GM12878 (cell line): ENCODE measurements around the gene FUT8. TPM values are rescaled to one million over a fixed set of nuclear protein-coding genes. Genes with fewer than 3 reads are reported as not detected.

Experiments used
- ATAC-seq: fragments of 200-7000 bp; cut with Tn5 transposase; 3 replicates; pipeline ENCODE4 v1.9.1; 2020; ENCODE audit warnings: mild to moderate bottlenecking, moderate library complexity
- BruUV-seq: library from RNA; stranded (reverse); fragments of 400-500 nt; replicated peaks from 2 replicates; lab custom pipeline; 2021; lab: Mats Ljungman, UMichigan
- CTCF ChIA-PET: fragments of 300-600 bp; sonication (Branson Sonifier 250); formaldehyde crosslinking; extraction: SDS; loops from one replicate; lab custom pipeline; 2021; ENCODE audit warnings: inconsistent platforms; lab: Yijun Ruan, JAX
- POLR2A ChIA-PET: fragments of 350-600 bp; formaldehyde crosslinking; extraction: SDS; loops from one replicate; lab custom pipeline; 2021; ENCODE audit warnings: inconsistent platforms; lab: Charles Lee
- RAD21 ChIA-PET: fragments of 300-600 bp; sonication (Branson Sonifier 250); formaldehyde crosslinking; loops from one replicate; lab custom pipeline; 2023; ENCODE audit warnings: antibody characterized with exemption; ENCODE audit not compliant: unreplicated experiment; lab: Charles Lee
- SMC1A ChIA-PET: fragments of 300-600 bp; sonication (Branson Sonifier 250); formaldehyde crosslinking; loops from one replicate; lab custom pipeline; 2023; ENCODE audit not compliant: unreplicated experiment, uncharacterized antibody; lab: Charles Lee
- DNase-seq: peaks from one replicate; pipeline ENCODE4 v3.0.0-alpha.2; 2011; ENCODE audit warnings: low read depth, low spot score
- FAIRE-seq: peaks from 3 replicates; lab custom pipeline; 2011; peaks lifted over from hg19 to GRCh38; lab: Jason Lieb, UNC
- H2AFZ ChIP-seq: 2 replicates; pipeline ENCODE4 v1.6.0; 2011; ENCODE audit warnings: low read depth, low read length, control low read depth; ENCODE audit not compliant: control insufficient read depth
- H3K27ac ChIP-seq: 2 replicates; pipeline ENCODE4 v1.5.1; 2011; ENCODE audit warnings: control low read depth; ENCODE audit not compliant: control insufficient read depth, insufficient read depth
- H3K27me3 ChIP-seq, 2 experiments: replicated peaks in 1 of 2; 2 replicates each; pipeline versions ENCODE4 v1.6.0 to v1.6.1; 2011; ENCODE audit warnings: low read length in 1 of 2; ENCODE audit not compliant: control insufficient read depth in 2 of 2, insufficient read depth in 2 of 2
- H3K36me3 ChIP-seq, 2 experiments: 2 replicates each; pipeline ENCODE4 v1.5.1; 2011; ENCODE audit warnings: low read length in 1 of 2; ENCODE audit not compliant: control insufficient read depth in 2 of 2, insufficient read depth in 2 of 2
- H3K4me1 ChIP-seq: 2 replicates; pipeline ENCODE4 v1.6.1; 2011; ENCODE audit warnings: mild to moderate bottlenecking, low read length, moderate library complexity, mixed read lengths; ENCODE audit not compliant: control insufficient read depth, insufficient read depth
- H3K4me2 ChIP-seq: 2 replicates; pipeline ENCODE4 v1.6.0; 2011; ENCODE audit warnings: control low read depth; ENCODE audit not compliant: control insufficient read depth, insufficient read depth
- H3K4me3 ChIP-seq: fragments of 200-600 bp; sonication (generic); 2 replicates; pipeline ENCODE4 v1.5.1; 2016
- H3K79me2 ChIP-seq: 2 replicates; pipeline ENCODE4 v1.6.0; 2011; ENCODE audit warnings: low read length; ENCODE audit not compliant: control insufficient read depth, insufficient read depth
- H3K9ac ChIP-seq: 2 replicates; pipeline ENCODE4 v1.8.0; 2011; ENCODE audit warnings: low read length, control low read depth, mixed read lengths; ENCODE audit not compliant: control insufficient read depth, insufficient read depth
- H3K9me3 ChIP-seq: replicated peaks from 3 replicates; pipeline ENCODE4 v1.5.1; 2011; ENCODE audit warnings: mild to moderate bottlenecking, low read length; ENCODE audit not compliant: control insufficient read depth, insufficient read depth
- H4K20me1 ChIP-seq: 2 replicates; pipeline ENCODE4 v1.6.0; 2011; ENCODE audit not compliant: control insufficient read depth, insufficient read depth
- ATF2 ChIP-seq: IDR thresholded peaks from 2 replicates; pipeline ENCODE4 v1.6.1; 2012; ENCODE audit warnings: low read length, inconsistent platforms
- E2F8 ChIP-seq: fragments of 450-650 bp; IDR thresholded peaks from 2 replicates; pipeline ENCODE4 v1.6.1; 2018; ENCODE audit warnings: mild to moderate bottlenecking, low read depth, moderate library complexity; ENCODE audit not compliant: partially characterized antibody
- HCFC1 ChIP-seq: fragments of 150-350 bp; IDR thresholded peaks from 2 replicates; pipeline ENCODE4 v1.6.1; 2014; ENCODE audit warnings: low read length
- IKZF1 ChIP-seq: fragments of 450-650 bp; conservative IDR thresholded peaks from 2 replicates; pipeline ENCODE4 v1.6.1; 2017; ENCODE audit warnings: antibody characterized with exemption, mild to moderate bottlenecking
- MTA2 ChIP-seq: fragments of 450-650 bp; IDR thresholded peaks from 2 replicates; pipeline ENCODE4 v1.6.1; 2016; ENCODE audit warnings: low read depth, mild to moderate bottlenecking, moderate library complexity
- RAD51 ChIP-seq: fragments of 450-650 bp; IDR thresholded peaks from 2 replicates; pipeline ENCODE4 v1.6.1; 2016; ENCODE audit warnings: moderate library complexity, mild to moderate bottlenecking, inconsistent platforms
- RBBP5 ChIP-seq: fragments of 200-600 bp; sonication (generic); conservative IDR thresholded peaks from 2 replicates; pipeline ENCODE4 v1.6.1; 2016
- ZNF622 ChIP-seq: fragments of 450-650 bp; IDR thresholded peaks from 2 replicates; pipeline ENCODE4 v1.6.1; 2017; ENCODE audit warnings: mild to moderate bottlenecking, inconsistent platforms
- WGBS: methylation state at CpG from one replicate; pipeline ENCODE4 v1.1.6; 2016; ENCODE audit warnings: low lambda C conversion rate; ENCODE audit not compliant: insufficient replicate concordance, insufficient coverage; ENCODE audit errors: missing lambda C conversion rate; 5-methylcytosine and 5-hydroxymethylcytosine counted together
- in situ Hi-C: fragments of 300-500 bp; cut with MboI; formaldehyde crosslinking; loops from 9 replicates; pipeline ENCODE4 v1.14.3; 2018; ENCODE audit warnings: mixed read lengths
- intact Hi-C: fragments of 100-400 bp; cut with micrococcal nuclease; formaldehyde crosslinking; loops from one replicate; pipeline ENCODE4 v1.14.2; 2022; ENCODE audit not compliant: unreplicated experiment
- polyA plus RNA-seq, 11 experiments: library from polyadenylated mRNA; depleted of rRNA in 4 of 11; unstranded in 6 of 11; stranded (reverse) in 5 of 11; fragments of >200 nt; fragmentation: Nextera tagmentation in 4 of 11; fragmentation: Illumina TruSeq in 1 of 11; extraction: Ambion mirVana in 4 of 11; extraction: Trizol in 1 of 11; gene quantifications; 1 replicate in 1 of 11; 2 replicates in 10 of 11; pipeline versions ENCODE4 v1.2.1 to v1.2.3, GENCODE V29; 2011 to 2016; ENCODE audit warnings: inconsistent platforms in 2 of 11, missing spikeins in 2 of 11, low read depth in 1 of 11
- total RNA-seq, 4 experiments: library from RNA; depleted of rRNA in 3 of 4; stranded (reverse); fragments of >200 nt in 3 of 4; fragmentation: Illumina TruSeq in 1 of 4; extraction: Trizol in 1 of 4; gene quantifications; 2 replicates each; pipeline versions ENCODE4 v1.2.1 to v1.2.3, GENCODE V29; 2013 to 2021

The FUT8 gene
- total and polyA plus RNA-seq, 10 of the 15 experiments (the other 5 are each of a cell fraction or from before 2014, with no cell fraction given) = 21.3 to 106 (median 66.3) TPM

GRCh38 chr14:65780566-65780965 lies 368.0 kb downstream of the FUT8 start:
- H3K27me3 ChIP-seq = no peaks in the 10 kb centered on the region; a peak in 2 of 4 replicates
- BruUV-seq = no TSS peak
- intact Hi-C loops = no loop called here

More at GRCh38 chr14:65780566-65780965, 368.0 kb downstream of the FUT8 start:
- H3K79me2 ChIP-seq = no peaks in the 10 kb centered on the region
- no peak for FAIRE-seq
- no peak overlapping the region for H3K9ac ChIP-seq
- ChIA-PET SMC1A (no interaction called here), RAD21 (no interaction called here), POLR2A (no interaction called here), CTCF (interaction anchor here (4.7 kb wide), 1 partner anchor 364 kb away, joined by 35 read pairs; no protein-coding TSS in a partner anchor)
- H3K27ac ChIP-seq = no peak overlapping the region
- H3K4me2 ChIP-seq = no peak overlapping the region
- H3K4me3 ChIP-seq = no peak overlapping the region
- H3K4me1 ChIP-seq = no peaks in the 10 kb centered on the region
- no peak for ATAC-seq
- TF ChIP-seq MTA2 (no peak), HCFC1 (no peak), ATF2 (no peak), E2F8 (no peak), IKZF1 (no peak), RAD51 (no peak), RBBP5 (no peak), ZNF622 (no peak)
- no peaks in the 10 kb centered on the region for H3K9me3 ChIP-seq
- H3K36me3 ChIP-seq = no peaks in the 10 kb centered on the region
- WGBS = 17% methylated on average over 2 of the region's 2 CpGs
- no peak overlapping the region for H2AFZ ChIP-seq
- in situ Hi-C loops = no loop called here
- no peaks in the 10 kb centered on the region for H4K20me1 ChIP-seq
- no peak for DNase-seq
